ENCODE results near the gene ADAMTS9.

DNA sequence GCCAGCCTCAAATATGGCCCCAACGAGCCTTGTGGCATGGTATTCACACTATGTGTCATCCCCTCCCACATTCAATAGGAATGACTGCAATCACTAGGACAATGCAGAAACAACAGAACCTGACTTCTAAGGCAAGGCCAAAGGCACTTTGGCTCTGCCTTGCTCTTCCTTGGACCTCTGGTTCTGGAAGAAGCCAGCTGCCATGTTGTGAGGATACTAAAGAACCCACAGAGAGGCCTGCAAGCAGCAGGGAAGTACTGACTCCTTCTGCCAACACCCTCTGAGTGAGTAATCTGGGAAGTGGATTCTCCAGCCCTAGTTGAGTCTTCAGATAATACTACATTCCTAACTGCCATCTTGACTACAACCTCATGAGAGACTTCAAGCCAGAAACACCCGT lies 64.7 kb downstream of the ADAMTS9 start:
- TF ChIP-seq, protein P1, sequence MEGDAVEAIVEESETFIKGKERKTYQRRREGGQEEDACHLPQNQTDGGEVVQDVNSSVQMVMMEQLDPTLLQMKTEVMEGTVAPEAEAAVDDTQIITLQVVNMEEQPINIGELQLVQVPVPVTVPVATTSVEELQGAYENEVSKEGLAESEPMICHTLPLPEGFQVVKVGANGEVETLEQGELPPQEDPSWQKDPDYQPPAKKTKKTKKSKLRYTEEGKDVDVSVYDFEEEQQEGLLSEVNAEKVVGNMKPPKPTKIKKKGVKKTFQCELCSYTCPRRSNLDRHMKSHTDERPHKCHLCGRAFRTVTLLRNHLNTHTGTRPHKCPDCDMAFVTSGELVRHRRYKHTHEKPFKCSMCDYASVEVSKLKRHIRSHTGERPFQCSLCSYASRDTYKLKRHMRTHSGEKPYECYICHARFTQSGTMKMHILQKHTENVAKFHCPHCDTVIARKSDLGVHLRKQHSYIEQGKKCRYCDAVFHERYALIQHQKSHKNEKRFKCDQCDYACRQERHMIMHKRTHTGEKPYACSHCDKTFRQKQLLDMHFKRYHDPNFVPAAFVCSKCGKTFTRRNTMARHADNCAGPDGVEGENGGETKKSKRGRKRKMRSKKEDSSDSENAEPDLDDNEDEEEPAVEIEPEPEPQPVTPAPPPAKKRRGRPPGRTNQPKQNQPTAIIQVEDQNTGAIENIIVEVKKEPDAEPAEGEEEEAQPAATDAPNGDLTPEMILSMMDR (IDR thresholded peaks at IDR 0.05), result no peak
- no peak for TF ChIP-seq POLR2A (IDR thresholded peaks at IDR 0.05)

Measured in testis (tissue), 2 donors.